GM21528 (cell line): ENCODE results near the gene IL17B.

ENCODE experiments used
- ATAC-seq: cut with Tn5 transposase; IDR thresholded peaks from one replicate; pipeline ENCODE4 v1.9.1; 2021; ENCODE audit warnings: mild to moderate bottlenecking, moderate library complexity; ENCODE audit not compliant: unreplicated experiment, low FRiP score

Gene IL17B

GRCh38 chr5:149328177-149328576, 50.9 kb downstream of the IL17B start:
- no peak for ATAC-seq

GRCh38 chr5:149326611-149327010, 52.5 kb downstream of the IL17B start:
- ATAC-seq: no peak

GRCh38 chr5:149325894-149326293, 53.2 kb downstream of the IL17B start:
- no peak for ATAC-seq

GRCh38 chr5:149325166-149325735, 53.8 kb downstream of the IL17B start:
- ATAC-seq: no peak

GRCh38 chr5:149324641-149325040, 54.5 kb downstream of the IL17B start:
- no peak for ATAC-seq
